NB4 (cell line): Measurements from ENCODE around the gene RASL10B.

Experiments used
- DNase-seq: peaks from one replicate; pipeline ENCODE4 v3.0.0; 2010; ENCODE audit warnings: low read depth
- H3K4me3 ChIP-seq: one replicate; pipeline ENCODE4 v1.5.1; 2011; ENCODE audit warnings: mild to moderate bottlenecking, low read depth, low read length, moderate library complexity
- MYC ChIP-seq: IDR thresholded peaks from 2 replicates; pipeline ENCODE4 v1.6.1; 2011; ENCODE audit warnings: low read depth, low read length
- POLR2A ChIP-seq: IDR thresholded peaks from 2 replicates; pipeline ENCODE4 v1.6.1; 2011; ENCODE audit warnings: mild to moderate bottlenecking; ENCODE audit not compliant: insufficient read length; ENCODE audit errors: extremely low read depth
- TF ChIP-seq, protein P1 (sequence below): IDR thresholded peaks from one replicate; pipeline ENCODE4 v1.5.1; 2012; ENCODE audit warnings: low read depth, low read length
- TF ChIP-seq, protein P2 (sequence below): IDR thresholded peaks from 2 replicates; pipeline ENCODE4 v1.6.1; 2011; ENCODE audit warnings: low read depth, low read length

Gene RASL10B

DNA sequence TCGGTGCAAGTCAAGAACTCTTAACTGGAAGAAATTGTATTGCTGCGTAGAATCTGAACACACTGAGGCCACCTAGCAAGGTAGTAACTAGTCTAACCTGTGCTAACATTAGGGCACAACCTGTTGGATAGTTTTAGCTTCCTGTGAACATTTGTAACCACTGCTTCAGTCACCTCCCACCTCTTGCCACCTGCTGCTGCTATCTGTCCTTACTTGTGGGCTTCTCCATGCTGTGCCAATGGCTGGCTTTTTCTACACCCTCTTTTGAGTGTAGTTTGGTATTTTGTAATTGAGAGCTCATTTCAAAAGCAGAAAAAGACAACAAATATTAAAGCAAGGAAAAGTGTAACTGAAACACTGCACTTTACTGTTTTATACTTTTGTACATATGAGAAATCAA is 7.7 kb upstream of the RASL10B start:
- DNase-seq, result no peak
- TF ChIP-seq, protein P1, sequence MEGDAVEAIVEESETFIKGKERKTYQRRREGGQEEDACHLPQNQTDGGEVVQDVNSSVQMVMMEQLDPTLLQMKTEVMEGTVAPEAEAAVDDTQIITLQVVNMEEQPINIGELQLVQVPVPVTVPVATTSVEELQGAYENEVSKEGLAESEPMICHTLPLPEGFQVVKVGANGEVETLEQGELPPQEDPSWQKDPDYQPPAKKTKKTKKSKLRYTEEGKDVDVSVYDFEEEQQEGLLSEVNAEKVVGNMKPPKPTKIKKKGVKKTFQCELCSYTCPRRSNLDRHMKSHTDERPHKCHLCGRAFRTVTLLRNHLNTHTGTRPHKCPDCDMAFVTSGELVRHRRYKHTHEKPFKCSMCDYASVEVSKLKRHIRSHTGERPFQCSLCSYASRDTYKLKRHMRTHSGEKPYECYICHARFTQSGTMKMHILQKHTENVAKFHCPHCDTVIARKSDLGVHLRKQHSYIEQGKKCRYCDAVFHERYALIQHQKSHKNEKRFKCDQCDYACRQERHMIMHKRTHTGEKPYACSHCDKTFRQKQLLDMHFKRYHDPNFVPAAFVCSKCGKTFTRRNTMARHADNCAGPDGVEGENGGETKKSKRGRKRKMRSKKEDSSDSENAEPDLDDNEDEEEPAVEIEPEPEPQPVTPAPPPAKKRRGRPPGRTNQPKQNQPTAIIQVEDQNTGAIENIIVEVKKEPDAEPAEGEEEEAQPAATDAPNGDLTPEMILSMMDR, result no peak
- TF ChIP-seq, protein P2, sequence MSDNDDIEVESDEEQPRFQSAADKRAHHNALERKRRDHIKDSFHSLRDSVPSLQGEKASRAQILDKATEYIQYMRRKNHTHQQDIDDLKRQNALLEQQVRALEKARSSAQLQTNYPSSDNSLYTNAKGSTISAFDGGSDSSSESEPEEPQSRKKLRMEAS, result no peak
- TF ChIP-seq POLR2A (no peak), MYC (no peak)
- no peak overlapping the region for H3K4me3 ChIP-seq

DNA sequence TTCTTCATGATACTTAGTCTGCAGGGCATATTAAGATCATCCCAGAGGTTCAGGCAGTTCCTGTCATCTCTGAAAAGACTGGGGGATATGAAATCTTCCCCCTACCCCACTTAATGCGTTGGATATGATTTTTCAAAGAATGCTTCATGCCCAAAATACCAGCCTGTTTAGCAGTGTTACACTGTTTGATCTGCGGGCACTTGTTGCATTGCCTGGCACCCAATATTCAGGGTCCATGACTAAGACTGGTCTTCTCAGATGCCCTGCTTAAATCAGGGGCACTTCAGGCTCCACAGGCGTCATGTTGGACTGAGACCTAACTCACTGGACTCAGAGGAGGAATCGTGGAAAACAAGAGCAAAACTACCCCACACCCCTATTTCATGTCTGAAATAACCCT is 6.4 kb upstream of the RASL10B start:
- no peak for DNase-seq

DNA sequence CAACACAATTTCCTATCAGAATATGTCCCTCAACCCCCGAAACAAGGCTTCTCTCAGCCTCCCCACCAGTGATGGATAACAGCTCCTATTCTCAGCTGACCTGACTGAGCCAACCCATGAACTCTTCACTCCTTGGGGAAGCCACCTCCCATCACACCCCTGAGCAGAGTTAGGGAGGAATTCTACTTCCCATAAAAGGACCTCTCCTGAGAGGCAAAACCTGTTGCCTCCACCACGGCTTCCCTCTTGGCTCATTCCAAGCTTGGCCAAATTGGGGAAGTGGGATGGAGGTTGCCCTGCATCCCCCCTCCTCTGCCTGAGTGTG is 5.7 kb upstream of the RASL10B start:
- H3K4me3 ChIP-seq, result no peak overlapping the region
- TF ChIP-seq MYC, result no peak
- TF ChIP-seq, protein P1, result no peak
- TF ChIP-seq, protein P2, result no peak
- no peak for TF ChIP-seq POLR2A
- no peak for DNase-seq

More for the DNA sequence above, 6.4 kb upstream of the RASL10B start:
- no peak for TF ChIP-seq MYC
- TF ChIP-seq POLR2A, result no peak
- TF ChIP-seq, protein P2, result no peak
- TF ChIP-seq, protein P1, result no peak
- H3K4me3 ChIP-seq, result no peak overlapping the region

DNA sequence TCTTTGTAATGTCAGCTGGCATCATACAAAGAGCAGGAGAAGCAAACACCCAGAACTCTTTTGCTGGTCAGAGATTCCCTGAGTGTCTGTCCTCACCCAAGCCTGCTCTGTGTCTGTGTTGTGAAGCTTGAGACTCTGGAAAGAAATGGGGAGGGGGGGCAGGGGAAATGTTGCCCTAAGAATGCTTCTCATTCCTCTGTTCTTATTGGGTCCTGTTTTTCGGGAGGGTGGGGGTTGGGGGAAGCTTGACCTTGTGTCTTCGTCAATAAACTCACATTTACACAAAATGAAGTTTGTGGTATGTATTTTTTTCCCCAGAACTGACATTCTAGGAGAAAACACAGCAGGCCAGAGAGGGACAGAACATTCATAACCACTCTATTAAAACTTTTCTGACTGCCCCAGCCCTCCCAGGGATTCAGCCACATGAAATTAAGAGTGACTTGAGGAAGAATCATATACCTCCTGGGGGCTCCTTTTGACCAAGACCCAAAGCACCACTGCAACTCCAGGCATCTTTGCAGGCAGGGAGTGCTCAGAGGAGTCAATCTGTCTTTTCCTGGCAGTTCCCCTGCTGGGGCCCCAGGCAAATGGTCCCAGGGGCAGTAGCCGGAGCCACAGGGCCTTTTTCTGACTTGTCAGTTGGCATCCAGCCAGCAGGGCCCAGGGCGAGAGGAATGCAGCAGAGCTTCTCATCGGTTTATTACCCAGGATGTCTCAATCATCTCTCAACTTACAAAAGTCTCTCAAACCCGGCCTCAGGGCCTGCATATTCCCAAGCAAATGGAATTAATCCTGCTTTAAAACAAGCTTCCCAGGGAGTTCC is 5.1 kb upstream of the RASL10B start:
- TF ChIP-seq, protein P1, result no peak
- TF ChIP-seq POLR2A (no peak), MYC (no peak)
- TF ChIP-seq, protein P2, result no peak
- DNase-seq, result peak; percentile 33
- H3K4me3 ChIP-seq, result no peak overlapping the region

DNA sequence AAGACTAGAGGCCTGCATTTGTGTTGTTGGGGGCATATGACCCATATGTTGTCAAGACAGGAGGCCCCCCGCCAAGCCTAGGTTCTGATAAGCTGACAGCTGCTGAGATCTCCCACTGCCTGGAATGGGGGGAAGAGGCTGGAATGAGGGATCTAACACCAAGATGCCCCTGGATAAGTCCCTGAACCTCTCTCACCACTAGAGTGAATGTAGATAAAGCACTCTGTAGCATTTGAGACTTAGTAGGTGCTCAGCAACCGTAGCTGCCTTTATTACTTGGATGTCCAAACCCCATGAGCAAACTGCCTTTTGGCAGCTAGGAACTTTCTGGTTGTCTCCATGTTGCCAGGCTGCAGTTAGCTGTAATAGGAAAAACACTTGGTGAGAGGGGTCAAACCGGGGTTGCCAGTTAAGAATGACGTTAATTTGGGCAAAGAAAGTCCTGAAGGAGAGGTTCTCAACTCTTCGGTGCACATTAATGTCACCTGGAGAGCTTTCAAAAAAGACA is 4.4 kb upstream of the RASL10B start:
- H3K4me3 ChIP-seq, result no peak overlapping the region

DNA sequence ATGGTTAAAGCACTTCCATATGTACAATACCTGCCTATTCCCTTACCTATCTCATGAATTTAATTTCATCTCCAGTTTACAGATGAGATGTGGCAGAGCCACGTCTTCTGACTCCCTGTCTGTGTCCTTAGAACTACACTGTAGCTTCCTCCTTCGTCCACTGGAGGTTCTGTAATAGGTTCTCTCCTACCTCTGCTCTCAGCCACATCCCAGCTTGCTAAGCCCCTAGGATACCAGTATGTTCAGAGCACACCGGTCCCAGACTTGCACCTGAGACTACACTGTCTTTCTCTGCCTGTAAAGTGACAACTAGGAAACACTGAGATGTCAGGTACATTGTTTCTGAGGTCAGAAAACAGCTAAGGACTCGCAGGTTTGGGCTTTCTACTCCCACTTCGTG is 3.8 kb upstream of the RASL10B start:
- DNase-seq, result no peak

More for the DNA sequence above, 4.4 kb upstream of the RASL10B start:
- no peak for DNase-seq
- TF ChIP-seq MYC, result no peak
- TF ChIP-seq, protein P2, result no peak

More for the DNA sequence above, 3.8 kb upstream of the RASL10B start:
- no peak overlapping the region for H3K4me3 ChIP-seq
- TF ChIP-seq POLR2A, result no peak
- TF ChIP-seq, protein P2, result no peak
- TF ChIP-seq MYC, result no peak
- TF ChIP-seq, protein P1, result no peak
